Liver (tissue), 3 donors: ENCODE results near the gene SERPINA10.

Experiments
- CTCF ChIP-seq: fragments of 150-350 bp; IDR thresholded peaks from 2 replicates; pipeline ENCODE4 v1.5.1; 2017; ENCODE audit warnings: improper control_type of control experiment, low read depth, low read length; ENCODE audit not compliant: missing input control
- EGR1 ChIP-seq, 2 donors: IDR thresholded peaks; 2 replicates each; pipeline ENCODE4 v1.6.1; 2016 to 2018; ENCODE audit warnings: antibody characterized with exemption in 2 of 2, low read depth in 2 of 2
- GABPA ChIP-seq, 2 donors: IDR thresholded peaks in 1 of 2; conservative IDR thresholded peaks in 1 of 2; 2 replicates each; pipeline ENCODE4 v1.6.1; 2016; ENCODE audit warnings: antibody characterized with exemption in 2 of 2, mild to moderate bottlenecking in 1 of 2, moderate library complexity in 1 of 2
- JUND ChIP-seq, 2 donors: IDR thresholded peaks; 2 replicates each; pipeline ENCODE4 v1.6.1; 2016; ENCODE audit warnings: antibody characterized with exemption in 2 of 2
- REST ChIP-seq: IDR thresholded peaks from 2 replicates; pipeline ENCODE4 v1.6.1; 2016; ENCODE audit warnings: antibody characterized with exemption, mild to moderate bottlenecking
- RXRA ChIP-seq, 2 donors: IDR thresholded peaks; 2 replicates each; pipeline ENCODE4 v1.6.1; 2017 to 2018; ENCODE audit warnings: antibody characterized with exemption in 2 of 2, mild to moderate bottlenecking in 1 of 2
- TAF1 ChIP-seq: conservative IDR thresholded peaks from 2 replicates; pipeline ENCODE4 v1.6.1; 2016; ENCODE audit warnings: antibody characterized with exemption, mild to moderate bottlenecking
- YY1 ChIP-seq: IDR thresholded peaks from 2 replicates; pipeline ENCODE4 v1.6.1; 2016; ENCODE audit warnings: antibody characterized with exemption, mild to moderate bottlenecking
- TF ChIP-seq, protein P1 (sequence below): IDR thresholded peaks from 2 replicates; pipeline ENCODE4 v1.6.1; 2016; ENCODE audit warnings: antibody characterized with exemption
- TF ChIP-seq, protein P2 (sequence below): IDR thresholded peaks from 2 replicates; pipeline ENCODE4 v1.6.1; 2016; ENCODE audit warnings: antibody characterized with exemption
- donor health status: healthy.
- donor health status: healthy.

- no peak for TF ChIP-seq CTCF
- TF ChIP-seq, protein P1, sequence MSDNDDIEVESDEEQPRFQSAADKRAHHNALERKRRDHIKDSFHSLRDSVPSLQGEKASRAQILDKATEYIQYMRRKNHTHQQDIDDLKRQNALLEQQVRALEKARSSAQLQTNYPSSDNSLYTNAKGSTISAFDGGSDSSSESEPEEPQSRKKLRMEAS = no peak
- peak; percentile 45 for TF ChIP-seq YY1
- TF ChIP-seq, protein P2, sequence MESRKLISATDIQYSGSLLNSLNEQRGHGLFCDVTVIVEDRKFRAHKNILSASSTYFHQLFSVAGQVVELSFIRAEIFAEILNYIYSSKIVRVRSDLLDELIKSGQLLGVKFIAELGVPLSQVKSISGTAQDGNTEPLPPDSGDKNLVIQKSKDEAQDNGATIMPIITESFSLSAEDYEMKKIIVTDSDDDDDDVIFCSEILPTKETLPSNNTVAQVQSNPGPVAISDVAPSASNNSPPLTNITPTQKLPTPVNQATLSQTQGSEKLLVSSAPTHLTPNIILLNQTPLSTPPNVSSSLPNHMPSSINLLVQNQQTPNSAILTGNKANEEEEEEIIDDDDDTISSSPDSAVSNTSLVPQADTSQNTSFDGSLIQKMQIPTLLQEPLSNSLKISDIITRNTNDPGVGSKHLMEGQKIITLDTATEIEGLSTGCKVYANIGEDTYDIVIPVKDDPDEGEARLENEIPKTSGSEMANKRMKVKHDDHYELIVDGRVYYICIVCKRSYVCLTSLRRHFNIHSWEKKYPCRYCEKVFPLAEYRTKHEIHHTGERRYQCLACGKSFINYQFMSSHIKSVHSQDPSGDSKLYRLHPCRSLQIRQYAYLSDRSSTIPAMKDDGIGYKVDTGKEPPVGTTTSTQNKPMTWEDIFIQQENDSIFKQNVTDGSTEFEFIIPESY = no peak
- no peak for TF ChIP-seq GABPA (IDR thresholded peaks at IDR 0.05 in 1 of 2, conservative IDR thresholded peaks at IDR 0.05 in 1 of 2)
- TF ChIP-seq RXRA (IDR thresholded peaks at IDR 0.05) = no peak
- TF ChIP-seq EGR1 (IDR thresholded peaks at IDR 0.05; ENCODE audit: low read depth in 2 of 2) = no peak
- no peak for TF ChIP-seq TAF1
- no peak for TF ChIP-seq REST
- TF ChIP-seq JUND (IDR thresholded peaks at IDR 0.05) = no peak
Measured at GRCh38 chr14:94288610-94289465, 4.2 kb downstream of the SERPINA10 start.
